Measurements from ENCODE around the gene TMEM87B. TPM values are rescaled to one million over a fixed set of nuclear protein-coding genes. Genes with fewer than 3 reads are reported as not detected.

Gene TMEM87B
- total and polyA plus RNA-seq, 2 of the 8 experiments (the other 6 are each of a cell fraction or from before 2014, with no cell fraction given), result 7.2 to 9.0 TPM

DNA sequence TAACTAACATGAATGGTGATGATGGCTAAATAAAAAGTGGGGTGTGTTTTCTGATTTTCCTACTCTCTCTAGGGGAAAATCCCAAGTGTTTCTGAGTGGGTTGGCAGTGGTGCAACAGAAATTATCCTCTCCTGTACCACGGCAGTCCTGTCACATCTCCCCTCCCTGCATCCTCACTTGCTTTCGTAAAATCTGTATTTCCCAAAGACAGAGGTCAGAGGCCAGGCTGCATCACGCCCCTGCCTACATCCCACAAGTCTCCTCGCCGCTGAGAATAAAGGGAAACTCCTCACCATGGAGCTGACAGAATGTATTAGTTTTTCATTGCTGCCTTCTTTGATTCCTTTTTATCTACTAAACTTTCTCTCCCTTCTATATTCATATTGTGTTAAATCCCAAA lies 96.2 kb downstream of the TMEM87B start:
- WGBS, 2 experiments (ENCODE audit: extremely low coverage in 1 of 2, insufficient coverage in 1 of 2, insufficient read length in 1 of 2, insufficient replicate concordance in 2 of 2, low coverage in 1 of 2, low lambda C conversion rate in 2 of 2, missing lambda C conversion rate in 1 of 2), result 91% methylated on average over 5 of the region's 5 CpGs; no CpG with 5 or more reads in 1 of the 2 experiments
- Histone ChIP-seq H4K5ac (ENCODE audit: insufficient read length, low read depth, low read length) (no peak overlapping the region), H4K8ac (ENCODE audit: extremely low read depth, insufficient read depth, low read length) (no peak overlapping the region), H3K27ac (ENCODE audit: low read depth, low read length) (no peak overlapping the region), H3K4me3 (ENCODE audit: extremely low read depth in 1 of 4, insufficient read depth in 2 of 4, low read depth in 3 of 4, low read length in 4 of 4) (no peak overlapping the region), H3K23me2 (ENCODE audit: low read depth, low read length) (no peaks in the 10 kb centered on the region), H2BK12ac (ENCODE audit: low read depth, low read length) (no peak overlapping the region), H3K23ac (ENCODE audit: insufficient read length) (no peak overlapping the region), H2BK20ac (ENCODE audit: low read length) (no peak overlapping the region), H3K4ac (replicated peaks; ENCODE audit: insufficient read length, low read depth, low read length) (no peak overlapping the region), H3K27me3 (replicated peaks in 1 of 4; ENCODE audit: control insufficient read depth in 3 of 4, extremely low read depth in 1 of 4, insufficient read depth in 3 of 4, low read length in 3 of 4) (no peaks in the 10 kb centered on the region; a peak in 1 of 7 replicates), H4K20me1 (replicated peaks in 1 of 2; ENCODE audit: control insufficient read depth in 1 of 2, insufficient read depth in 2 of 2, low read length in 2 of 2) (no peaks in the 10 kb centered on the region), H3K18ac (ENCODE audit: extremely low read depth, low read length) (no peak overlapping the region), H3K79me2 (ENCODE audit: control insufficient read depth in 1 of 2, insufficient read depth in 2 of 2, low read length in 2 of 2) (no peaks in the 10 kb centered on the region), H3K4me1 (replicated peaks in 1 of 4; ENCODE audit: control insufficient read depth in 3 of 4, insufficient read depth in 4 of 4, low read length in 3 of 4) (peaks cover 0 to 7% (median 2%) of the 10 kb centered on the region in 4 experiments; a peak in 3 of 7 replicates), H3K9me3 (ENCODE audit: insufficient read depth in 2 of 2, low read depth in 1 of 2, low read length in 1 of 2) (no peaks in the 10 kb centered on the region), H2AFZ (ENCODE audit: low read length) (no peak overlapping the region), H3K9ac (replicated peaks in 1 of 4; ENCODE audit: extremely low read depth in 1 of 4, low read depth in 3 of 4, low read length in 3 of 4) (no peak overlapping the region), H2BK5ac (ENCODE audit: low read depth, low read length) (no peak overlapping the region), H3K79me1 (ENCODE audit: low read depth, low read length) (no peaks in the 10 kb centered on the region), H2BK120ac (replicated peaks; ENCODE audit: low read depth, low read length) (no peak overlapping the region), H3K4me2 (ENCODE audit: insufficient read depth in 1 of 2, low read depth in 2 of 2, low read length in 2 of 2) (no peak overlapping the region), H3K36me3 (ENCODE audit: control insufficient read depth in 2 of 4, insufficient read depth in 4 of 4, low read length in 3 of 4) (no peaks in the 10 kb centered on the region), H3K56ac (replicated peaks; ENCODE audit: insufficient read length, low read depth, low read length) (no peak overlapping the region), H2BK15ac (ENCODE audit: low read length) (no peak overlapping the region), H4K91ac (replicated peaks; ENCODE audit: insufficient read length, low read length) (no peak overlapping the region), H3K14ac (ENCODE audit: insufficient read length) (no peak overlapping the region), H2AK5ac (ENCODE audit: low read depth, low read length) (no peak overlapping the region)
- DNase-seq (ENCODE audit: low read depth in 1 of 2, low spot score in 2 of 2), result no peak
- POLR2A ChIA-PET (ENCODE audit: partially characterized antibody), result interaction anchor here (1.2 kb wide), 1 partner anchor 10 kb away, joined by 3 read pairs; no protein-coding TSS in a partner anchor
- TF ChIP-seq SP1 (IDR thresholded peaks at IDR 0.05; ENCODE audit: low read depth, low read length) (no peak), SIX5 (IDR thresholded peaks at IDR 0.05; ENCODE audit: low read depth, low read length) (no peak), EGR1 (IDR thresholded peaks at IDR 0.05; ENCODE audit: borderline replicate concordance, low read depth, low read length) (no peak)
- TF ChIP-seq, protein P1, sequence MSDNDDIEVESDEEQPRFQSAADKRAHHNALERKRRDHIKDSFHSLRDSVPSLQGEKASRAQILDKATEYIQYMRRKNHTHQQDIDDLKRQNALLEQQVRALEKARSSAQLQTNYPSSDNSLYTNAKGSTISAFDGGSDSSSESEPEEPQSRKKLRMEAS (IDR thresholded peaks at IDR 0.05), result no peak
- FAIRE-seq, result no peak
- CTCF ChIA-PET (ENCODE audit: partially characterized antibody), result interaction anchor here (0.5 kb wide), 1 partner anchor 36 kb away, joined by 3 read pairs; no protein-coding TSS in a partner anchor

Measured in H1 (cell line).